OCI-LY3 (cell line): Measurements from ENCODE around the gene KRT80.

Experiments
- CTCF ChIP-seq: fragments of 200-600, 300-600 bp; sonication (generic); IDR thresholded peaks from 2 replicates; pipeline ENCODE4 v1.5.1; 2014; ENCODE audit warnings: antibody characterized with exemption, low read length, low read depth
- EZH2phosphoT487 ChIP-seq: fragments of 200-600 bp; shearing (Covaris generic); IDR thresholded peaks from 2 replicates; pipeline ENCODE4 v1.6.1; 2018; ENCODE audit warnings: antibody characterized with exemption, mixed run types, low read depth

DNA sequence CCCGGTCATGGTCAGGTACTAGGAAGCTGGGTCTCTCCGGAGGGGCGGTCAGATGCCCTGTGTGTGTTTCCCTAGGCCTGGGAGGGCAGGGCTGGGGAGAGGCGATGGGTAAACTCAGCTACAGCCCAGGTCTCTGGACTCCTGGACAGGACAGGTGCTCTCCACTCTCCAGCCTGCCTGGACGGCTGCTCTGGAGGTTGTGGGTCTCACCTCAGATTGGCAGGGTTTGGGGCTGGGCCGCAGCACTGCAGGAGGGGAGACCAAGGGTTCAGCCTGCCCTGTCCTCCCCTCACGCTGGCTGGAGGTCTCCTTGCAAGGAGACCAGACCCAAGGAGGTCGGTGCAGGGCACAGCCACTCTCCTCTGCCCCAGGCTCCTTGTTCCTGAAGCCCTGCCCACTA lies 7.8 kb downstream of the KRT80 start:
- no peak for TF ChIP-seq CTCF
- no peak for TF ChIP-seq EZH2phosphoT487
